AG09309 (cell line): ENCODE results near the gene DLX6.

Experiments
- DNase-seq: peaks from one replicate; pipeline ENCODE4 v3.0.0-alpha.2; 2010; ENCODE audit warnings: low read depth
- H3K4me3 ChIP-seq: 2 replicates; pipeline ENCODE4 v1.5.1; 2011; ENCODE audit warnings: mild to moderate bottlenecking, low read depth, low read length, moderate library complexity; ENCODE audit not compliant: control insufficient read depth
- CTCF ChIP-seq: IDR thresholded peaks from 2 replicates; pipeline ENCODE4 v1.5.1; 2011; ENCODE audit warnings: mild to moderate bottlenecking, low read depth, low read length, inconsistent platforms; ENCODE audit not compliant: insufficient read depth, control insufficient read depth; ENCODE audit errors: missing control alignments

Gene DLX6

GRCh38 chr7:96976106-96976505, 29.2 kb upstream of the DLX6 start:
- no peak for DNase-seq
- no peak overlapping the region for H3K4me3 ChIP-seq
- no peak for TF ChIP-seq CTCF

- TF ChIP-seq CTCF = no peak
- no peak overlapping the region for H3K4me3 ChIP-seq
- no peak for DNase-seq
These were observed 27.9 kb upstream of the DLX6 start for GRCh38 chr7:96977445-96977844.

GRCh38 chr7:96979551-96980276, 25.6 kb upstream of the DLX6 start:
- TF ChIP-seq CTCF = no peak
- no peak for DNase-seq
- H3K4me3 ChIP-seq = no peak overlapping the region

GRCh38 chr7:96982586-96982985, 22.8 kb upstream of the DLX6 start:
- DNase-seq = no peak
- no peak overlapping the region for H3K4me3 ChIP-seq
- TF ChIP-seq CTCF = no peak

GRCh38 chr7:96985992-96986391, 19.4 kb upstream of the DLX6 start:
- no peak for TF ChIP-seq CTCF
- H3K4me3 ChIP-seq = no peak overlapping the region
- DNase-seq = no peak

GRCh38 chr7:96986901-96987300, 18.5 kb upstream of the DLX6 start:
- no peak overlapping the region for H3K4me3 ChIP-seq
- no peak for DNase-seq
- no peak for TF ChIP-seq CTCF
